GM12878 (cell line): ENCODE data around the gene AHCYL2. TPM values are rescaled to one million over a fixed set of nuclear protein-coding genes. Genes with fewer than 3 reads are reported as not detected.

Source experiments
- ATAC-seq: fragments of 200-7000 bp; cut with Tn5 transposase; 3 replicates; pipeline ENCODE4 v1.9.1; 2020; ENCODE audit warnings: mild to moderate bottlenecking, moderate library complexity
- BruUV-seq: library from RNA; stranded (reverse); fragments of 400-500 nt; replicated peaks from 2 replicates; lab custom pipeline; 2021; lab: Mats Ljungman, UMichigan
- CTCF ChIA-PET: fragments of 300-600 bp; sonication (Branson Sonifier 250); formaldehyde crosslinking; extraction: SDS; loops from one replicate; lab custom pipeline; 2021; ENCODE audit warnings: inconsistent platforms; lab: Yijun Ruan, JAX
- POLR2A ChIA-PET: fragments of 350-600 bp; formaldehyde crosslinking; extraction: SDS; loops from one replicate; lab custom pipeline; 2021; ENCODE audit warnings: inconsistent platforms; lab: Charles Lee
- RAD21 ChIA-PET: fragments of 300-600 bp; sonication (Branson Sonifier 250); formaldehyde crosslinking; loops from one replicate; lab custom pipeline; 2023; ENCODE audit warnings: antibody characterized with exemption; ENCODE audit not compliant: unreplicated experiment; lab: Charles Lee
- SMC1A ChIA-PET: fragments of 300-600 bp; sonication (Branson Sonifier 250); formaldehyde crosslinking; loops from one replicate; lab custom pipeline; 2023; ENCODE audit not compliant: unreplicated experiment, uncharacterized antibody; lab: Charles Lee
- DNase-seq: peaks from one replicate; pipeline ENCODE4 v3.0.0-alpha.2; 2011; ENCODE audit warnings: low read depth, low spot score
- FAIRE-seq: peaks from 3 replicates; lab custom pipeline; 2011; peaks lifted over from hg19 to GRCh38; lab: Jason Lieb, UNC
- H2AFZ ChIP-seq: 2 replicates; pipeline ENCODE4 v1.6.0; 2011; ENCODE audit warnings: low read depth, low read length, control low read depth; ENCODE audit not compliant: control insufficient read depth
- H3K27ac ChIP-seq: 2 replicates; pipeline ENCODE4 v1.5.1; 2011; ENCODE audit warnings: control low read depth; ENCODE audit not compliant: control insufficient read depth, insufficient read depth
- H3K27me3 ChIP-seq, 2 experiments: replicated peaks in 1 of 2; 2 replicates each; pipeline versions ENCODE4 v1.6.0 to v1.6.1; 2011; ENCODE audit warnings: low read length in 1 of 2; ENCODE audit not compliant: control insufficient read depth in 2 of 2, insufficient read depth in 2 of 2
- H3K36me3 ChIP-seq, 2 experiments: 2 replicates each; pipeline ENCODE4 v1.5.1; 2011; ENCODE audit warnings: low read length in 1 of 2; ENCODE audit not compliant: control insufficient read depth in 2 of 2, insufficient read depth in 2 of 2
- H3K4me1 ChIP-seq: 2 replicates; pipeline ENCODE4 v1.6.1; 2011; ENCODE audit warnings: mild to moderate bottlenecking, low read length, moderate library complexity, mixed read lengths; ENCODE audit not compliant: control insufficient read depth, insufficient read depth
- H3K4me2 ChIP-seq: 2 replicates; pipeline ENCODE4 v1.6.0; 2011; ENCODE audit warnings: control low read depth; ENCODE audit not compliant: control insufficient read depth, insufficient read depth
- H3K4me3 ChIP-seq: fragments of 200-600 bp; sonication (generic); 2 replicates; pipeline ENCODE4 v1.5.1; 2016
- H3K79me2 ChIP-seq: 2 replicates; pipeline ENCODE4 v1.6.0; 2011; ENCODE audit warnings: low read length; ENCODE audit not compliant: control insufficient read depth, insufficient read depth
- H3K9ac ChIP-seq: 2 replicates; pipeline ENCODE4 v1.8.0; 2011; ENCODE audit warnings: low read length, control low read depth, mixed read lengths; ENCODE audit not compliant: control insufficient read depth, insufficient read depth
- H3K9me3 ChIP-seq: replicated peaks from 3 replicates; pipeline ENCODE4 v1.5.1; 2011; ENCODE audit warnings: mild to moderate bottlenecking, low read length; ENCODE audit not compliant: control insufficient read depth, insufficient read depth
- H4K20me1 ChIP-seq: 2 replicates; pipeline ENCODE4 v1.6.0; 2011; ENCODE audit not compliant: control insufficient read depth, insufficient read depth
- BRCA1 ChIP-seq: IDR thresholded peaks from 2 replicates; pipeline ENCODE4 v1.6.1; 2011; ENCODE audit warnings: low read depth, low read length, improper control_type of control experiment
- CEBPZ ChIP-seq: fragments of 150-350 bp; IDR thresholded peaks from 2 replicates; pipeline ENCODE4 v1.6.1; 2016; ENCODE audit warnings: low read depth, low read length
- CHD2 ChIP-seq: IDR thresholded peaks from 2 replicates; pipeline ENCODE4 v1.6.1; 2011; ENCODE audit warnings: low read depth, low read length, improper control_type of control experiment, borderline replicate concordance
- ELK1 ChIP-seq: IDR thresholded peaks from 2 replicates; pipeline ENCODE4 v1.6.1; 2012; ENCODE audit warnings: low read depth, low read length, improper control_type of control experiment
- ESRRA ChIP-seq: IDR thresholded peaks from 2 replicates; pipeline ENCODE4 v1.6.1; 2012; ENCODE audit warnings: mild to moderate bottlenecking, low read length, improper control_type of control experiment
- FOS ChIP-seq: IDR thresholded peaks from 3 replicates; pipeline ENCODE4 v1.6.1; 2011; ENCODE audit warnings: borderline replicate concordance; ENCODE audit not compliant: insufficient read length; ENCODE audit errors: extremely low read depth
- IRF5 ChIP-seq: fragments of 450-650 bp; IDR thresholded peaks from 2 replicates; pipeline ENCODE4 v1.6.1; 2017; ENCODE audit warnings: borderline replicate concordance
- NFYA ChIP-seq: IDR thresholded peaks from 2 replicates; pipeline ENCODE4 v1.6.1; 2011; ENCODE audit warnings: low read depth, mild to moderate bottlenecking, low read length, improper control_type of control experiment, borderline replicate concordance
- NFYB ChIP-seq: IDR thresholded peaks from 2 replicates; pipeline ENCODE4 v1.6.1; 2011; ENCODE audit warnings: low read depth, mild to moderate bottlenecking, low read length, improper control_type of control experiment, moderate library complexity; ENCODE audit not compliant: insufficient read depth
- POLR2AphosphoS5 ChIP-seq: IDR thresholded peaks from 2 replicates; pipeline ENCODE4 v1.6.1; 2011; ENCODE audit warnings: mild to moderate bottlenecking, low read length, inconsistent platforms
- RAD21 ChIP-seq: IDR thresholded peaks from 2 replicates; pipeline ENCODE4 v1.6.1; 2011; ENCODE audit warnings: mild to moderate bottlenecking, low read depth, low read length, moderate library complexity; ENCODE audit not compliant: insufficient read depth
- RUNX3 ChIP-seq: IDR thresholded peaks from 2 replicates; pipeline ENCODE4 v1.6.1; 2012; ENCODE audit warnings: low read length, inconsistent platforms
- ZNF217 ChIP-seq: fragments of 450-650 bp; IDR thresholded peaks from 2 replicates; pipeline ENCODE4 v1.6.1; 2017; ENCODE audit warnings: antibody characterized with exemption, mild to moderate bottlenecking
- ZNF622 ChIP-seq: fragments of 450-650 bp; IDR thresholded peaks from 2 replicates; pipeline ENCODE4 v1.6.1; 2017; ENCODE audit warnings: mild to moderate bottlenecking, inconsistent platforms
- WGBS: methylation state at CpG from one replicate; pipeline ENCODE4 v1.1.6; 2016; ENCODE audit warnings: low lambda C conversion rate; ENCODE audit not compliant: insufficient replicate concordance, insufficient coverage; ENCODE audit errors: missing lambda C conversion rate; 5-methylcytosine and 5-hydroxymethylcytosine counted together
- in situ Hi-C: fragments of 300-500 bp; cut with MboI; formaldehyde crosslinking; loops from 9 replicates; pipeline ENCODE4 v1.14.3; 2018; ENCODE audit warnings: mixed read lengths
- intact Hi-C: fragments of 100-400 bp; cut with micrococcal nuclease; formaldehyde crosslinking; loops from one replicate; pipeline ENCODE4 v1.14.2; 2022; ENCODE audit not compliant: unreplicated experiment
- polyA plus RNA-seq, 11 experiments: library from polyadenylated mRNA; depleted of rRNA in 4 of 11; unstranded in 6 of 11; stranded (reverse) in 5 of 11; fragments of >200 nt; fragmentation: Nextera tagmentation in 4 of 11; fragmentation: Illumina TruSeq in 1 of 11; extraction: Ambion mirVana in 4 of 11; extraction: Trizol in 1 of 11; gene quantifications; 1 replicate in 1 of 11; 2 replicates in 10 of 11; pipeline versions ENCODE4 v1.2.1 to v1.2.3, GENCODE V29; 2011 to 2016; ENCODE audit warnings: inconsistent platforms in 2 of 11, missing spikeins in 2 of 11, low read depth in 1 of 11
- total RNA-seq, 4 experiments: library from RNA; depleted of rRNA in 3 of 4; stranded (reverse); fragments of >200 nt in 3 of 4; fragmentation: Illumina TruSeq in 1 of 4; extraction: Trizol in 1 of 4; gene quantifications; 2 replicates each; pipeline versions ENCODE4 v1.2.1 to v1.2.3, GENCODE V29; 2013 to 2021

The AHCYL2 gene
- total and polyA plus RNA-seq, 10 of the 15 experiments (the other 5 are each of a cell fraction or from before 2014, with no cell fraction given), result 1.7 to 29.1 (median 5.4) TPM

GRCh38 chr7:129279757-129280156 lies 54.9 kb downstream of the AHCYL2 start:
- Histone ChIP-seq H3K4me2 (no peak overlapping the region), H3K4me3 (no peak overlapping the region), H2AFZ (no peak overlapping the region), H3K27me3 (no peaks in the 10 kb centered on the region), H3K36me3 (no peaks in the 10 kb centered on the region), H3K9ac (no peak overlapping the region), H3K9me3 (no peaks in the 10 kb centered on the region), H3K4me1 (no peaks in the 10 kb centered on the region), H3K27ac (no peak overlapping the region), H3K79me2 (no peaks in the 10 kb centered on the region), H4K20me1 (no peaks in the 10 kb centered on the region)
- in situ Hi-C loops, result no loop called here
- intact Hi-C loops, result no loop called here
- ChIA-PET CTCF (interaction anchor here (1.2 kb wide), 1 partner anchor 17 kb away, joined by 3 read pairs; no protein-coding TSS in a partner anchor), POLR2A (no interaction called here), SMC1A (no interaction called here), RAD21 (no interaction called here)
- FAIRE-seq, result no peak
- no peak for DNase-seq
- 21% methylated on average over 3 of the region's 3 CpGs for WGBS
- ATAC-seq, result no peak
- no TSS peak for BruUV-seq
- TF ChIP-seq NFYA (no peak), POLR2AphosphoS5 (no peak), ZNF622 (no peak), ESRRA (no peak), ZNF217 (no peak), RAD21 (no peak), CEBPZ (no peak), RUNX3 (no peak), ELK1 (no peak), IRF5 (no peak), FOS (no peak), CHD2 (no peak), BRCA1 (no peak), NFYB (no peak)
